SIG-M5 (cell line): Measurements from ENCODE around the gene SART1.

Experiments
- DNase-seq: peaks from one replicate; lab custom pipeline; 2025; lab: John Stamatoyannopoulos, UW

Gene SART1

DNA sequence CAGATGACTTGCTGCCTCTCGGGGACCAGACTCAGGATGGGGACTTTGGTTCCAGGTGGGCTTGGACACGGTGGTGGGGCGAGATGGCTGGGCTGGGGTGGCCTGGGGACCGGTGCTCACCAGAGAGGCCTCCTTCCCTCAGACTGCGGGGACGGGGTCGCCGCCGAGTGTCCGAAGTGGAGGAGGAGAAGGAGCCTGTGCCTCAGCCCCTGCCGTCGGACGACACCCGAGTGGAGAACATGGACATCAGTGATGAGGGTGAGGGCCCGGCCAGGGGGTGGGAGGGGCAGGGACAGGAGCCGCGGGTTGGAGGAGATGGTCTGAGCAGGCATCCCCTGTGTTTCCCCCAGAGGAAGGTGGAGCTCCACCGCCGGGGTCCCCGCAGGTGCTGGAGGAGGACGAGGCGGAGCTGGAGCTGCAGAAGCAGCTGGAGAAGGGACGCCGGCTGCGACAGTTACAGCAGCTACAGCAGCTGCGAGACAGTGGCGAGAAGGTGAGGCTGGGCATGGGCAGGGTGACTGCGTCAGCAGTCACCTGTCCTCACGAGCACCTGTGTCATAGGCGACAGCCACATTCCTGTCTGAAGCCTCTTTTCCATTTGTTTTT, 5.9 kb downstream of the SART1 start:
- DNase-seq = no peak

DNA sequence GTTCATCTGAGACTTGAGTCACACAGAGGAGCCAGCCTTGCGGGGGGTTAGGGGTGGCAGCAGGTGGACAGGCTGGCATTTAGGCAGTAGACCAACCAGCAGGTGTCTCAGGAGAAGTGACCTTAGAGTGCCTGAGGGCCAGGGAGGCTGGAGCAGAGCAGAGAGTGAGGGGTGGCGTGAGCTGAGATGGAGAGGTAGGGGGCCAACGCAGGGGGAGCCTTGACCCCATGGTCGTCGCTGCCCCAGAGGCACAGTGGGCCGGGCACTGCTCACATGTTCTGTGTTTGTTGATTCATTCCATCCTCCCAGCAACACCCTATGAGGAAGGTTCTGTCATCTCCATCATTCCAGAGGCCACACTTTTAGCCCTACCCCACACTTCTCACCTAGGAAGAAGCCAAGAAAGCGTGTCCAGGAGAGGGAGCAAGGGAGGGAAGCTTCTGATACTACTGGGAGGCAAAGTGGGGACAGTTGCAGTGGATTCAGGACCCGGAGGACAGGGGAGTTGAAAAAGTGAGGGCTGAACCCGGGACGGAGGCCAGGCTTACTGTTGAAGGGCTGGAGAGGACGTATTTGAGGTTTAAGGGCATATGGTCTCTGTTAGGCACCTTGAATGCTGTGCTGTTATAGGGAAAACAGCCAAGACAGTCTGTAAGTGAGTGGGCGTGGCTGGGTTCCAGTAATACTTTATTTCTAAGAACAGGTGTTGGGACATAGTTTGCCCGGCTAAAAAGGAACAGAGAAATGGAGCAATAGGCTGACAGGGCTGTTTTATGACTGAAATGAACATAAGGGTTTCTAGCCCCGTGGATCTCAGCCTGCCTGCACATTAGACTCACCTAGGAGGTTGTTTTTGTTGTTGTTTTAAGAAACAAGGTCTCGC, 7.3 kb downstream of the SART1 start:
- no peak for DNase-seq

DNA sequence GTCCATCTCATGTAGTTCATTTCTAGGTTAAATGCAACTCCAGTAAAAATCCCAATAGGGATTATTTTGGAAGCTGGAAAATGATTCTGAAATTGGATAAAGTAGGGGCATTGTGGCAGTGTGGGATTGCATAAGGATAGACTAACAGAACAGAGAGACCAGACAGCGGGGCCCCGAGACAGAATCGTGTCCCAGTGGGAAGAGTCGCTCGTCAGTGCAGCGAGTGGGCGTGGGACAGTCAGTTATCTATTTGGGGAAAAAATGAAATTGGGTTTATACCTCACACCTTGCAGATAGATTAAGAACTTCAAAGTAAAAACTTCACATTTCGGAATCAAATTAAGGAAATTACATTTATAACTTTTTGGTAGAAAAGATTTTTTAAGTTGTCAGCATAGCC, 10.6 kb downstream of the SART1 start:
- no peak for DNase-seq

DNA sequence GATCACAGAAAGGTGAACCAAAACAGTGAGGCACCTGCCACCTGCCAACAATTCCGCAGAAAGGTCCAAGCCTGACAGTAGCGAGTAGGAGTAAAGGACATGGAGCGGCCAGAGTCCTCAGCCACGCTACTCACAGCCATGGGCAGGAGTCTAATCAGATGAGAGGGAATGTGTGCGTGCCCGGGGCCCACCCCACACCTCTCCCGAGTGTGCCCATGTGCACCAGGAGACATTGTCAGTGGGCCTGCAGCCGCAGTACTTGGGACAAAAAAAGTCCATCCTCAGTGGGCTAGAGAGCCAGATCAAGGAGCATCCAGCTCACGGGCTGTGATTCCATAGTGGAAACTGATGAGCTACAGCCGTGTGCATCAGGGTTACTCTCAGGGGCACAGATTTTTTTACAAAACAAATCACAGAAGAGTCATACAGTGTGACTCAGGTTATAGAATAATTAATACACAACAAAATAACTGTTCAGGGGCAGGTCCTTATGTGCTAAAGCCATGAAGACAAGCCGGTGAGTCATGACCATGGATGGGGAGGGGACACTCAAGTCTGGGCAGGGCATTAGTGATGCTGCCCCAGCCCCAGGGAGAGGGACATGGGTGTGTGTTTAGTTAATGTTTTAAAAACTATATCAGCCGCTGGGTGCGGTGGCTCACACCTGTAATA, 12.0 kb downstream of the SART1 start:
- DNase-seq = no peak

DNA sequence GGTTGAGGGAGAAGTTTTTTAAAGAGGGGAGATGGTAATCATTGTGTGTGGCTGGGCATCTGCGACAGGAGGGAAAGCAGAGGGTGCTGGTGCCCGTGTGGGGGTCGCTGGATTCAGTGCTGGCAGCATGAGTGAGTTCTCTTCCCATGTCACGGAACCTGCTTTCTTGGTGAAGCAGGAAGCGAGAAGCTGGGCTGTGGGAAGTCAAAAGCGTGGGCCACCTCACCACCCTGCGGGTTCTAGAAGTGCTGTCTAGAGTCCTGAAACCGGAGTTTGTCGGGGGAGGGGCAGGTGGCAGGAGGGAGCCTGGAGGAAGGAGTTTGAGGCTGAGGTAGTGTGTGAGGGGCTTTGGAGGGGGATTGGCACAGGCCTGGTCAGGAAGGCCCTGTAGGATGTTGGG, 14.2 kb downstream of the SART1 start:
- no peak for DNase-seq

DNA sequence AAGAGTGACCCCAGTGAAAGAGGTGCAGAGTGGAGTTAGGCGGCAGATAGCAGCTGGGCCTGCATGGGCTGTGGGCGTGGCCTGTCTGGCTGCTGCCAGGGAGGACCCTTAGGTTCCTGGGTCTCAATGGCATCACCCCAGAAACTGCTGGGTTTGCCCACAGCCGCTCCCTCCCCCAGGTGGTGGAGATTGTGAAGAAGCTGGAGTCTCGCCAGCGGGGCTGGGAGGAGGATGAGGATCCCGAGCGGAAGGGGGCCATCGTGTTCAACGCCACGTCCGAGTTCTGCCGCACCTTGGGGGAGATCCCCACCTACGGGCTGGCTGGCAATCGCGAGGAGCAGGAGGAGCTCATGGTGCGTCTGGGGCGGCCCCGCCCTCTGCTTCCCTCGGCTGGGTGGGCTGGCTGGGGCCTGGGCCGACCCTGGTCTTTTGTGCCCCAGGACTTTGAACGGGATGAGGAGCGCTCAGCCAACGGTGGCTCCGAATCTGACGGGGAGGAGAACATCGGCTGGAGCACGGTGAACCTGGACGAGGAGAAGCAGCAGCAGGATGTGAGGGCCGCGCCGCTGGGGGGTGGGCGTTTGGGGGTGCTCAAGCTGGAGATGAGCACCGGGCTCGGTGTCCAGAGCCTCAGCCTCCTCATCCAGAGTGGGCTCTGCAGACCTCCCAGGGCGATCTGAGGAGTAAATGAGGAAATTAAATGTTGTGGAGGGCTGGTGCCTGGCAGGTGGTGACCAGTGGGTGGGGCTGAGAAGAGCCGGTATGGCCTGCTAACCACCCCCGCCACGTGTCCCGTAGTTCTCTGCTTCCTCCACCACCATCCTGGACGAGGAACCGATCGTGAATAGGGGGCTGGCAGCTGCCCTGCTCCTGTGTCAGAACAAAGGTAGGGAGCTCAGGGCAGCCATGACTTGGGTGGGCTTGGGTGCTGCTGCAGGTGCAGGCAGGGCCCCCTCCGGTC, 15.0 kb downstream of the SART1 start:
- DNase-seq = no peak

DNA sequence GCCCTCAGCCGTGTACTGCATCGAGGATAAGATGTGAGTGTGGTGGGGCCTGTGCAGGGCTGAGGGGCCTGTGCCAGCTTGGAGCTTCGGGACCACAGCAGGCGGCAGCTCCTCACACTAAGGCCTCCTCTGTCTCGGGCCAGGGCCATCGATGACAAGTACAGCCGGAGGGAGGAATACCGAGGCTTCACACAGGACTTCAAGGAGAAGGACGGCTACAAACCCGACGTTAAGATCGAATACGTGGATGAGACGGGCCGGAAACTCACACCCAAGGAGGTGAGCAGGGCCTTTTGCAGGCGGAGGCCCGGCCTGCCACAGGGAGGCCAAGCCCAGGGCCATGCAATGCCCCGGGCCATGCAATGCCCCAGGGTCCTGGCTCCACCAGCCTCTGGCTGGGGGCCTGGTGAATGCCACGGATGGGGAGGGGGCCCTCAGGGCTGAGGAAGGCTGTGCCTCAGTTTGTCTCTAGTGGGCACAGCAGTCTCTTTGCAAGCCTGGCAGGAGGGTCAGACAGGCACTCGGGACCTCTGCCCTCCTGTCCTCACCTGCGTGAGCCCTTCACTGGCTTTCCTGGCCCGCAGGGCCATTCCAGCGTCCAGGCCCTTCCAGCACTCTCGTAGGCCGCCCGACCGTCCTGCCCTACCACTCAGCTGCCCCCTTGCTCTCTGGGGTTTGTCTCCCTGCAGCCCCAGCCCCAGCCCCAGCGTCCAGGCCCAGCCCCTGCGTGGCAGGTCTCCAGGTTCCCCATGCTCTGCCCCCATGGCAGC, 16.3 kb downstream of the SART1 start:
- DNase-seq = no peak

DNA sequence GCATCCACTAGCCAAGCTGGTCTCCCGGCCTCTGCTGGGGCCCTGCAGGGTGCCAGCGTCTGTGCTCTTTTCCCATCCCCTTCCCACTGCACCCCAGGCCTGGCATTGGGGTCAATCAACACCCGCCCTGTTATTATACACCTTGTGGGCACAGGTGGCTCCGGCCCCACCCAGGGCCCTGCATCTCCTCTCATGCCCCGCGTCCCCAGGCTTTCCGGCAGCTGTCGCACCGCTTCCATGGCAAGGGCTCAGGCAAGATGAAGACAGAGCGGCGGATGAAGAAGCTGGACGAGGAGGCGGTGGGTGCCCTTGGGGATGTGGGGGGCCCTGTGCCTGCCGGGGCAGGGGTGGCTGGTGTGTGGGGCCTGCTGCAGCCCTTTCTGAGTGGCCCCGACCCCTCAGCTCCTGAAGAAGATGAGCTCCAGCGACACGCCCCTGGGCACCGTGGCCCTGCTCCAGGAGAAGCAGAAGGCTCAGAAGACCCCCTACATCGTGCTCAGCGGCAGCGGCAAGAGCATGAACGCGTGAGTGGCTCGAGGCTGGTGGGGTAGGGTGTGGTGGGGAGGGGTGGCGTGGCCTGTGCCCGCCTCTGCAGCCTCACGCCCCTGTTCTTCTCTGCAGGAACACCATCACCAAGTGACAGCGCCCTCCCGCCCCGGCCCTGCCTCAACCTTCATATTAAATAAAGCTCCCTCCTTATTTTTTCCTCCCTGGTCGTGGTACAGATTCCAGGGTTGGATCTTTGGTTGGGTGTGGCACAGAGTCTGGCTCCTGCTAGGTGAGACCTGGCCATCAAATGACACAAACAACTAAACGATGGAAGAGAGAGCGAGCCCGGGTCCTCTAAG, 17.1 kb downstream of the SART1 start:
- DNase-seq = no peak

DNA sequence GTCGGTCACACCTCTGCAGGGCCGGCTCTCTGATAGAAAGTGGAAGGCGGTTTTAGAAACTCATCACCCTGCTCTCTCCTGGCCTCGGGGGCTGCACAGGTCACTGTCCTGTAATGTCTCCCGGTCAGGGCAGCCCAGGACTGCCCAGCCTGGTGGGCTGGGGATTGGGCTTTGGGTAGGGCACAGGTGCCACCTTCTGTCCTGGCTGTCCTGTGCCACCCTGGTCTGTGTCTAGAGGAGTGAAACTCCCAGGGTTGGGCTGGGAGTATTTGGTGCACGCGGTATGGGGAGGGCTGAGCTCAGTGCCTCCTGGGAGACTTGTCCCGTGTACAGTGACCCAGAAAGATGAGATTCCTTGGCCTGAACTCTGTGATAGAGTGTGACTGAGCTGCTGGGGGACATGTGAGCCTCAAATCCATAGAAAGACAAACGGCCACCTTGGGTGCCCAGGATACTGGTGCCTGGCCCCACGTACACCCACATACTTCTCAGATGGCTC, 17.8 kb downstream of the SART1 start:
- no peak for DNase-seq

DNA sequence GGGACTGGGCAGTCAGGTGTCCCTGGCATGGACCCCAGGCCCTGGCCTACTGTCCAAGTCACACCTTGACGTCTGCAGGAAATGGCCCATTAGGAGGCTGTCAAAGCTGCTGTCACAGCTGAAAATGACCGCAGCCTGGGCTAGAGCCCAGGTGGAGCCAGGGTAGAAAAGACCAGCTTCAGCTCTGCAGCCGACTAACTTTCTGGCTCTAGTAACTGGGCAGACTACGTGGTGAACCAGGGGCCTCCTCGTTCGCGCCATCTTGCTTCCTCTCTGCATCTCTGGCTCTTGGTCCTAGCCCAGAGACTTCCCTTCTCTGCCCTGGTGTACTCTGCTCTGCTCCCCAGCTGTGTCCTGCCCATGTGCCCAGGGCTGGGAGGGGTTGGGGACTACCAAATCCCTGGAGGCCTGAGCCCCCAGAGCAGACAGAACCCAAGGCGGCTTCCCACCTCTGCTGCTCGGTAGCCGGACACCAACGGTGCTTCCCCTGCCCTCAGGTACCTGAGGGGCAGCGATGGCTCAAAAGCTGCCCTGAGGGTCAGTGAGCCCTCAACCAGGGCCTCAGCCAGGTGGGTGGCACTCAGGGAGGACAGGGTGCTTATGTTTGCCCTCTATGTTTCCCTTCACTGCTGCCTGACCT, 19.7 kb downstream of the SART1 start:
- DNase-seq = no peak

DNA sequence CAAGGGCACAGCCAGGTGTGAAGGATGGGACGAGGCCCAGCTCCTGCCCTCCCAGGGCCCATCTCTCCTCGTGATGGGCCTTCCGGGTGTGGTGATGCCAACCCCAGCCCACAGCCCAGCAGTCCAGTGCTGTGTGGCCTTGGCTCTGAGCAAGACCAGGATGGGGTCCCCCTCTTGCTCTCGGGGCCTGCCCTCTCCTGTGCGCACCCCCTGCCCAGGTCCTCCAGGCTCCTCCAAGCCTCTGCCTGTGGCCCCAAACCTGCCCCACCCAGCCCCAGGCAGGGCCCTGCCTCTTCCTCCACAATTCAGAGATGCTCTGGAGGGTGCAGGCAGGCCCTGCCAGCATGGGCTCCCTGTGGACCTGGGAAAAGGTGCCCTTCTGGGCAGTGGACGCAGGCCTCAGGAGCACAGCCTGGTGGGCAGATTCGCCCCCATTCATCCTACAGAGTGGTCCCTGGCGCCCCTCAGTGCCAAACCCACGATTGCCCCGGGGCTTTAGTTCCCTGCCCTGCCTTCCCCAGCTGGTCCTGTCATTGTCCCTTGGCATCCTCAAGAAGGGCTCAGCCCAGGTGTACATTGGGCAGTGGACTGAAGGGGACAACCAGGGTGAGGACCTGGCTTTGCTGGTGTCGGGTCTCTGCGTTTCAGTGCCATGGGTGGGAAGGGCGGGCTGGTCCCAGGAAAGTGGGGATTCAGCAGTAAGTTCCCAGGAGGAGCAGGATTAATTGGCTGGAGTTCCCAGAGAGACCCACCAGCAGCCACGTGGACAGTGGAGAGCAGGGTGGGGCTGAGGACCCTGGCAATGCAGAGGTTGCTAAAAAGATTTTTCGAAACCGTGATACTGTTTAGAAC, 20.7 kb downstream of the SART1 start:
- DNase-seq = no peak

DNA sequence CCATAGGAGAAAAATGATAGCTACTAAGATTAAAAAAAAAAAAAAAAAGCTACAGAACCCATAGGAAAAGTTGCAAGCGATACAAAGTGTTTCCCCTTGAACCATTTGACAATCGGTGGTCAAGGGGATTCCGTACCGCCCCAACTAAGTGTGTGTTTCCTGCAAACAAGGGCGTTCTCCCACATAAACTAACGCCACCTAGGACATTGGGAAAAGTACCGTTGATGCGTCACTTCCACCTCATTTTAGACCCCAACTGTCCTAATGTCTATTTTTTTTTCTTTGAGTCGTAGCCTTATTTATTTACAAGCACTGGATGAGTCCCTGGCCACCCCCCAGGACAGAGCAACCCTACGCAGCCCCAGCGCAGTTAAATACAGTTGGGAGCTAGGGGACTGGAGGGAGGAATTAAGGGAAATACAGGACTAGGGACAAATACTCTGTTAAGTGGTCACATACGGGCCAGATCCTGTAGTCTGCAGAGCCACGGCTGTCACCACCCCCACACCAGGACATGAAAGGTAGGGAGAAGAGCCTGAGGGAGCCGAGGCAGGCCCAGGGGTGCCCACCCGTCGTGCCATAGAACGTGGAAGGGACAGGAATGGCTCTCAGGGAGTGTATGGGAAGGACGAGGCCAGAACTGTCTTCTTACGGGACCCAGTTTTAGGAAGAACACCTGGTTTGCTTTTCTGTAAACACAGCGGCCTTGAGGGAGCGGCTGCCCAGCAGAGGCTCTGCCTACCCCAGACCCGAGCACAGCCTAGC, 21.5 kb downstream of the SART1 start:
- no peak for DNase-seq

DNA sequence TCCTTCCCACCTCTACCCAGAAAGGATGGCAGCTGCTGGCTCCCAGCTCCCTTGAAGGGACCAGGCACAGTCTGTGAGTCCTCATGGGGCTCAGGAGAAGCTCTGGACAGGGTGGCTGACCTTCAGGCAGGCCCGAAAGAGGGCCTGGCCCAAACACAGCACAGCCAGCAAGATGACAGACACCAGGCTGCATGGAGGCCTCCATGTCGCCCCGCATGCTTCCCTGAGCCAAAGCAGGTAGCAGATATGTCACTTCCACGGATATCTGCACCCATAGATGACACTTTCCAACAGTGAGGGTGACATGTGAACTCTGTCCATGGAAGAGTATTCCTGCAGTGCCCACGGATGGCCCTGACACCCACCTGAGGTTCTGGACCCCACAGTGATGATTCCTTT, 22.1 kb downstream of the SART1 start:
- no peak for DNase-seq

DNA sequence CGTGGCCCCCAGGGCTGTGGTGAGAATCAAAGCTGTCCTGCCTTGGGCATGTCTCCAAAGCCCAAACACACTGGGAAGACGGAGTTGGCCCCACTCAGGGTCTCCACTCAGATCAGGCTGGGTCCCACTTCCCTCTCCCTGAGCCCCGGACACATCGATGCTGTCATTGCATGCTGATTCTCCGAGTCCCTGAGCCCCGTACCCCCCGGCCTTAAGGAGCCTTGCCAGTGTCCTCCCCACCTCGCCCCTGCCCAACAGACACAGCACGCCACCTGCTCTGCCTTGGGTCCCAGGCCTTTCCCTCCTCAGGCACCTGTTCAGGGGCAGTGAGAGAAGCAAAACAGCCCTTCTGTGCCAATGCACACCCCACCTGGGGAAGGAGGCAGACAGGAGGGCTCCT, 25.8 kb downstream of the SART1 start:
- DNase-seq = no peak

DNA sequence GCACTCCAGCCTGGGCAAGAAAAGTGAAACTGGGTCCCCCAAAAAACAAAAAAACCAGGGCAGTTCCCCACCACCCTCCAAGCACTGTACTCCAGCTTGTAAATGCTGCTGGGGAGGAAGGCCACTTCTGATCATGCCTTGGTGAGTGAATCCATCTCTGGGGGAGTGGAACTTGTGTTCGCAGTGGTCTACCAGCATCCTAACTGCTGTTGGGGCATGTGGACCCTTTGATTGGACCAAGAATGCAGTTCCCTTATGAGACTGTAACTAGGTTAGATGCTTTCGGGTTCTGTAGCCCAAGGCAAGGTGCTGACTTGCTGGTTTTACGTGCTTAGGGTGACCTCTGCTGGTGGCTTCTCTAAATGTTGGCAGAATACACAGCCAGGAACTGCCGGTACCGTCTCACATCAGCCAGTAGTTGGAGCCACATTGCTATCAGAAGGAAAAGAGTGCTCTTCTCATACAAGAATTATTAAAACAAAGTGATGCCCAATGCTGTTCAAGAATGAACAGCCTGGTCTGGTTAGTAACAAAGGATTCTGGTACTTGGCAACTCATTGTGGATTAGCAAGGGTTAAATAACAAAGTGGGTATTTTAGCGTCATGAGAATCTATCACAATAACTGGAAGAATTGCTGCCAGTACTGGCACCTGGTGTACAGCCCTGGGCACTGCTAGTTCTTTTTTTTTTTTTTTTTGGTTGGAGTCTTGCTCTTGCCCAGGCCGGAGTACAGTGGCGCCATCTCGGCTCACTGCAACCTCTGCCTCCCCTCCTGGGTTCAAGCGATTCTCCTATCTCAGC, 27.5 kb downstream of the SART1 start:
- peak; percentile 87 for DNase-seq

DNA sequence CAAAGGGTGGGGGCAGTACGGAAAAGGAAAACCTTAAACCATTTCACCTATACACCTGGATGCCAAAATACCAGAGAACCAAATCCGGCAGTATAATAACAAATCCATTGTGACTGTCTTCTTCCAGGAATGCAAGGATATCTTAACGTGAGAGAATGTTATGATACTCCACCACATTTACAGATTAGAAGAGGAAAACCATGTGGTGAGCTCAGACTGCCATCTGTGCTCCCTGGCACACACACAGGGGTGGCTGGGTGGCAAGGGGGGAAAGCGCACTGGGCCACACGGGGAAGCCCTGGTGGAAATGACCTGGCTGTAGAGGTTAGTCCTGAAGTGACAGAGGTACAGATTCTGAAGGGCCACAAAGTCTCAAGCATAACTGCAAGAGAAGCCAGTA, 30.5 kb downstream of the SART1 start:
- DNase-seq = no peak

DNA sequence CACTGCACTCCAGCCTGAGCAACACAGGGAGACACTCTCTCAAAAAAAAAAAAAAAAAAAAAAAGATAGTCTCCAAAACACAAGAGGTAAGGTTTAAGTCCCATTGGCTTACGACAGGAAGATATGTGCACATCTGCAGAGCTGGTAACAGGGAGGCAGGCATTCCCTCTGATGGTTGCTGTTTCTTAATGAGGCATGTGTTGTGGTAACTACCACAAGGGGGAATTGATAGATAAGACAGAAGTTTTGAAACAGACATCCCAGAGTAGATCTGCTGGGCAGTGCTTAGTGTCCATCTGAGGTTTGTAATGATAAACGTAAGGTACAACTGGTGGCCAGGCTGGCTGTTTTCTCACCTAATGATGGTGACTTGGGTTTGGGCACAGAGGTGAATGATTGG, 35.8 kb downstream of the SART1 start:
- DNase-seq = no peak
